ENCODE results near the gene HSP90AA1.
A peak's percentile ranks its signal among the peaks of the same experiment; 100 is the strongest.

GRCh38 chr14:102088012-102088792 is 1.4 kb upstream of the HSP90AA1 start:
- TF ChIP-seq CTCF (IDR thresholded peaks at IDR 0.05) (peak in 1 of 4 experiments; percentile 2), POLR2A (IDR thresholded peaks at IDR 0.05) (peak; percentile 47)
